Body of pancreas (tissue), 4 donors: ENCODE data around the gene NUP210L. TPM values are rescaled to one million over a fixed set of nuclear protein-coding genes. Genes with fewer than 3 reads are reported as not detected.

Experiments
- ATAC-seq: fragments of 150-250 bp; one replicate; pipeline ENCODE4 v1.9.1; 2016
- DNase-seq, 4 donors: peaks; one replicate each; pipeline ENCODE4 v3.0.0-alpha.2; 2019
- H3K27ac ChIP-seq, 4 donors: fragments of 200-600 bp; sonication (generic); 1 replicate in 3 of 4; 2 replicates in 1 of 4; pipeline versions ENCODE4 v1.5.1 to v1.6.1; 2016 to 2019; ENCODE audit warnings: mild to moderate bottlenecking in 1 of 4, mixed read lengths in 1 of 4, moderate library complexity in 1 of 4
- H3K27me3 ChIP-seq, 2 donors: fragments of 200-600 bp; sonication (generic); one replicate each; pipeline ENCODE4 v1.6.0; 2016; ENCODE audit warnings: mild to moderate bottlenecking in 1 of 2
- H3K36me3 ChIP-seq, 2 donors: fragments of 200-600 bp; sonication (generic); replicated peaks in 1 of 2; 2 replicates each; pipeline ENCODE4 v1.5.1; 2016; ENCODE audit warnings: low read depth in 2 of 2; ENCODE audit not compliant: insufficient read depth in 1 of 2
- H3K4me1 ChIP-seq: fragments of 200-600 bp; sonication (generic); one replicate; pipeline ENCODE4 v1.6.0; 2016
- H3K4me3 ChIP-seq, 2 donors: fragments of 200-600 bp; sonication (generic); 1 replicate in 1 of 2; 2 replicates in 1 of 2; pipeline ENCODE4 v1.5.1; 2016 to 2019
- H3K9me3 ChIP-seq, 3 donors: fragments of 200-600 bp; sonication (generic); 1 replicate in 2 of 3; 2 replicates in 1 of 3; pipeline ENCODE4 v1.5.1; 2016
- POLR2A ChIP-seq, 3 donors: fragments of 450-650 bp; IDR thresholded peaks; one replicate each; pipeline ENCODE4 v1.6.1; 2016; ENCODE audit warnings: antibody characterized with exemption in 3 of 3, mild to moderate bottlenecking in 2 of 3
- WGBS, 2 donors: methylation state at CpG; one replicate each; pipeline ENCODE4 v1.1.5; 2017; 5-methylcytosine and 5-hydroxymethylcytosine counted together
- intact Hi-C: fragments of 100-400 bp; cut with DNase I; formaldehyde crosslinking; loops from one replicate; pipeline ENCODE4 v1.15.1; 2023
- total RNA-seq, 2 donors: library from RNA; depleted of rRNA; stranded (reverse); fragments of >200 nt; gene quantifications; one replicate each; pipeline ENCODE4 v1.1.0, GENCODE V29; 2016
- TF ChIP-seq, protein P1 (sequence below), 7 experiments: fragments of 450-650 bp in 4 of 7; fragments of 200-600 bp in 3 of 7; sonication (generic) in 3 of 7; IDR thresholded peaks; one replicate each; pipeline ENCODE4 v1.5.1; 2016 to 2019; ENCODE audit warnings: antibody characterized with exemption in 7 of 7

NUP210L gene
- total RNA-seq, 2 donors from 2014 or later: not detected

DNA sequence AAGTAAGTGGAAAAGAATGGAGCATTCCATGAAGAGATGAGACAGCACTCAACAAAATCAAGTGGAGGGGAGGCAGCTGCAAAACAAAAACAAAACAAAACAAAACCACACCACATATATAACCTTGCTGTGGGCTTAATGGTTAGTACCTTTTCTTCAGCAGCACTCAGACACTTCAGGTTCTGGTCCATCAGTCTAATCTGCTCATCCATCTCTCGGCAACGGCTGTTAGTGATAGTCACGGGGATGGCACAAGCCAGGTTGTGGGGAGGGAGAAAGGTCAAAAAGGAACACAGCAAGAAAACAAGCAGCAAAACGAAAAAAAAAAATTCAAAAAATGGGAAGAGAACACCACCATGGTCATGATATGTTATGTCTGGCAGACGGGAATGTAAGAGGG, 17.0 kb upstream of the NUP210L start:
- TF ChIP-seq POLR2A (IDR thresholded peaks at IDR 0.05): no peak
- TF ChIP-seq, protein P1, sequence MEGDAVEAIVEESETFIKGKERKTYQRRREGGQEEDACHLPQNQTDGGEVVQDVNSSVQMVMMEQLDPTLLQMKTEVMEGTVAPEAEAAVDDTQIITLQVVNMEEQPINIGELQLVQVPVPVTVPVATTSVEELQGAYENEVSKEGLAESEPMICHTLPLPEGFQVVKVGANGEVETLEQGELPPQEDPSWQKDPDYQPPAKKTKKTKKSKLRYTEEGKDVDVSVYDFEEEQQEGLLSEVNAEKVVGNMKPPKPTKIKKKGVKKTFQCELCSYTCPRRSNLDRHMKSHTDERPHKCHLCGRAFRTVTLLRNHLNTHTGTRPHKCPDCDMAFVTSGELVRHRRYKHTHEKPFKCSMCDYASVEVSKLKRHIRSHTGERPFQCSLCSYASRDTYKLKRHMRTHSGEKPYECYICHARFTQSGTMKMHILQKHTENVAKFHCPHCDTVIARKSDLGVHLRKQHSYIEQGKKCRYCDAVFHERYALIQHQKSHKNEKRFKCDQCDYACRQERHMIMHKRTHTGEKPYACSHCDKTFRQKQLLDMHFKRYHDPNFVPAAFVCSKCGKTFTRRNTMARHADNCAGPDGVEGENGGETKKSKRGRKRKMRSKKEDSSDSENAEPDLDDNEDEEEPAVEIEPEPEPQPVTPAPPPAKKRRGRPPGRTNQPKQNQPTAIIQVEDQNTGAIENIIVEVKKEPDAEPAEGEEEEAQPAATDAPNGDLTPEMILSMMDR (IDR thresholded peaks at IDR 0.05): no peak
- H3K9me3 ChIP-seq: no peaks in the 10 kb centered on the region
- intact Hi-C loops: no loop called here
- no peaks in the 10 kb centered on the region for H3K27me3 ChIP-seq
- peaks cover 19 to 47% of the 10 kb centered on the region in 2 donors for H3K36me3 ChIP-seq
- no peak overlapping the region for H3K27ac ChIP-seq
- WGBS, 2 donors: 58 to 77% methylated on average over 5 of the region's 5 CpGs
- DNase-seq (peak in 2 of 4 donors; percentile 28 to 38), ATAC-seq (no peak)
- H3K4me1 ChIP-seq: peaks cover 12% of the 10 kb centered on the region
- H3K4me3 ChIP-seq: no peak overlapping the region

- no peak for TF ChIP-seq POLR2A (IDR thresholded peaks at IDR 0.05)
- TF ChIP-seq, protein P1 (IDR thresholded peaks at IDR 0.05): no peak
These were observed 16.3 kb upstream of the NUP210L start for GRCh38 chr1:154171223-154171583.

DNA sequence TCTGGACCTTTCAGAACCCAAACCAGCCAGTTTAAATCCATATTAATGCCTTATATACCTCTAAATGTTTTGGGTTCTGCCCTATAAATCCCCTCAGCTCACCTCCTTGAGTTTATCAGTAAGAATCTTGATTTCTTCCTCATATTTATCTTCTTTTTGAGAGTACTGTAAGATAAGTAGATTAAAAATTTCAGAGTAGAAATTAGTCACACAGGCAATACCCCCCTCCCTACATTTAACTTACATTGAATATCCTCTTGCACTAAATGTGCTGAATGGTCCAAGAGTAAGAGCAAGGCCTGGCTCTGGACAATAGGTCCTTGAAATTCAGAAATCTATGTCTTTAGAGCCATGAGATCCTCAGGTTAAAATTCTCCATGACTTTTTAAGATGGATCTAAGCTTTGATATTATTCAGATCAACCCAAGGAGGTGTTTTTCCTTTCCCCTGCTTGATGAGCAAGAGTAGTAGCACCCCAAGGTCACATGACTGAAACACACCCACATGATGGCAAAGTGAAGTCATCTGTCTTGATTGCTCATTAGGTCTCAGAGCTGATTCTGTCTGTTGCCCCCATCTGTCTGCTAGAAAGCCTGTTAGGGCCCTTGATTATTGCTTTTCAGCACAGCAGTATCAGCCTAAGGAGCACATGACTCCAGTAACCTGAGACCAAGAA, 15.8 kb upstream of the NUP210L start:
- Histone ChIP-seq H3K36me3 (peaks cover 24 to 50% of the 10 kb centered on the region in 2 donors), H3K9me3 (no peaks in the 10 kb centered on the region), H3K4me3 (no peak overlapping the region), H3K27me3 (no peaks in the 10 kb centered on the region), H3K27ac (no peak overlapping the region), H3K4me1 (peaks cover under 1% of the 10 kb centered on the region)
- no peak for TF ChIP-seq POLR2A (IDR thresholded peaks at IDR 0.05)
- TF ChIP-seq, protein P1 (IDR thresholded peaks at IDR 0.05): no peak
- ATAC-seq: no peak
- no peak for DNase-seq
- intact Hi-C loops: no loop called here

More at GRCh38 chr1:154171223-154171583, 16.3 kb upstream of the NUP210L start:
- Histone ChIP-seq H3K27ac (no peak overlapping the region), H3K4me3 (no peak overlapping the region), H3K27me3 (no peaks in the 10 kb centered on the region), H3K9me3 (no peaks in the 10 kb centered on the region), H3K4me1 (peaks cover 6% of the 10 kb centered on the region), H3K36me3 (peaks cover 22 to 50% of the 10 kb centered on the region in 2 donors)
- intact Hi-C loops: no loop called here
- no peak for DNase-seq
- ATAC-seq: no peak
- 90 to 93% methylated on average over 4 of the region's 4 CpGs for WGBS, 2 donors

DNA sequence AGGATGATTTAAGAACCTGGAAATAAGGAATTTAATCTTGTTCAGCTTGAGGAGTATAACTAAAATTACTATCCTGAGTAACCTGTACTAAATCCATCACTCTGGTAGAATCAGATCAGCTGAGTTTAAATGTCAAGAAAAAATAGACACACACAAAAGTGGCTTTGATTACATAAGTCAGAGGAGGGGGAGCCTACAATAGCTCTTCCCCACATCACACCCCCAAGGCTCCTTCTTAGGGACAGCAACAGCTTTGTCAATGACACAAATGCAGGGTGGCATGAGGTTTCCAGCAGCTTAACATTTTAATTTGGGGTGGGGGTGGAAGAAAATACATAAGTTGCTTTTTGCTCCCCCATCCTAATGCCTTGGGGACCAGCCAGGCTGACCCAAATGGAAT, 12.6 kb upstream of the NUP210L start:
- intact Hi-C loops: no loop called here
- DNase-seq (no peak), ATAC-seq (no peak)
- Histone ChIP-seq H3K4me1 (no peaks in the 10 kb centered on the region), H3K36me3 (peaks cover 24 to 45% of the 10 kb centered on the region in 2 donors), H3K27me3 (no peaks in the 10 kb centered on the region), H3K27ac (no peak overlapping the region), H3K4me3 (no peak overlapping the region), H3K9me3 (no peaks in the 10 kb centered on the region)
- no peak for TF ChIP-seq POLR2A (IDR thresholded peaks at IDR 0.05)
- TF ChIP-seq, protein P1 (IDR thresholded peaks at IDR 0.05): no peak

GRCh38 chr1:154166207-154166606, 11.3 kb upstream of the NUP210L start:
- H3K4me3 ChIP-seq: no peak overlapping the region
- H3K27ac ChIP-seq: no peak overlapping the region
- no peaks in the 10 kb centered on the region for H3K4me1 ChIP-seq
- WGBS, 2 donors: 53 to 70% methylated on average over 1 of the region's 1 CpG
- no peaks in the 10 kb centered on the region for H3K27me3 ChIP-seq
- H3K9me3 ChIP-seq: no peaks in the 10 kb centered on the region
- peaks cover 24 to 33% of the 10 kb centered on the region in 2 donors for H3K36me3 ChIP-seq
- DNase-seq (no peak), ATAC-seq (no peak)
- intact Hi-C loops: no loop called here
- TF ChIP-seq, protein P1 (IDR thresholded peaks at IDR 0.05): no peak
- TF ChIP-seq POLR2A (IDR thresholded peaks at IDR 0.05): no peak
